IMR-90 (cell line): ENCODE measurements around the gene RPS6KA2. TPM values are rescaled to one million over a fixed set of nuclear protein-coding genes. Genes with fewer than 3 reads are reported as not detected.

Experiments
- ATAC-seq: fragments of 200-7000 bp; cut with Tn5 transposase; 2 replicates; pipeline ENCODE4 v1.9.1; 2020; ENCODE audit warnings: low read depth, mild to moderate bottlenecking, moderate library complexity
- BruUV-seq: library from RNA; stranded (reverse); fragments of 400-500 nt; replicated peaks from 2 replicates; lab custom pipeline; 2021; lab: Mats Ljungman, UMichigan
- CTCF ChIA-PET: fragments of 300-600 bp; formaldehyde crosslinking; extraction: SDS; loops from one replicate; lab custom pipeline; 2021; ENCODE audit warnings: antibody characterized with exemption; lab: Yijun Ruan, JAX
- POLR2A ChIA-PET: fragments of 300-600 bp; sonication (Branson Sonifier 250); formaldehyde crosslinking; loops from one replicate; lab custom pipeline; 2022; ENCODE audit warnings: antibody characterized with exemption; ENCODE audit not compliant: unreplicated experiment; lab: Charles Lee
- DNase-seq: peaks from one replicate; pipeline ENCODE4 v3.0.0; 2013
- H2AFZ ChIP-seq: replicated peaks from 2 replicates; pipeline ENCODE3; 2013; ENCODE audit warnings: low read length, mild to moderate bottlenecking; ENCODE audit not compliant: poor library complexity
- H2AK5ac ChIP-seq: 2 replicates; pipeline ENCODE4 v1.6.1; 2013; ENCODE audit warnings: low read depth, low read length, inconsistent platforms
- H2AK9ac ChIP-seq: replicated peaks from 2 replicates; pipeline ENCODE3; 2013; ENCODE audit warnings: mild to moderate bottlenecking, low read depth, low read length, moderate library complexity; ENCODE audit not compliant: poor library complexity
- H2BK120ac ChIP-seq: 2 replicates; pipeline ENCODE4 v1.6.1; 2013; ENCODE audit warnings: low read depth, low read length, inconsistent platforms
- H2BK15ac ChIP-seq: 3 replicates; pipeline ENCODE4 v1.6.1; 2013; ENCODE audit warnings: low read depth, low read length, inconsistent platforms
- H2BK20ac ChIP-seq: 2 replicates; pipeline ENCODE4 v1.6.1; 2013; ENCODE audit warnings: low read depth, mild to moderate bottlenecking, inconsistent platforms, low read length, moderate library complexity
- H2BK5ac ChIP-seq: 2 replicates; pipeline ENCODE4 v1.6.1; 2013; ENCODE audit warnings: mild to moderate bottlenecking, low read depth, low read length, inconsistent platforms; ENCODE audit not compliant: poor library complexity, severe bottlenecking
- H3K14ac ChIP-seq: replicated peaks from 2 replicates; pipeline ENCODE4 v1.6.1; 2013; ENCODE audit warnings: low read depth, low read length, inconsistent platforms
- H3K18ac ChIP-seq: 2 replicates; pipeline ENCODE4 v1.6.1; 2013; ENCODE audit warnings: low read depth, low read length, control low read depth
- H3K23ac ChIP-seq: 2 replicates; pipeline ENCODE4 v1.6.1; 2013; ENCODE audit warnings: low read depth, low read length, inconsistent platforms
- H3K27ac ChIP-seq: 2 replicates; pipeline ENCODE4 v1.5.1; 2013; ENCODE audit warnings: mild to moderate bottlenecking, control low read depth, low read length; ENCODE audit not compliant: insufficient read depth
- H3K27me3 ChIP-seq: 2 replicates; pipeline ENCODE4 v1.6.1; 2013; ENCODE audit warnings: low read length; ENCODE audit not compliant: control insufficient read depth, insufficient read depth
- H3K36me3 ChIP-seq: 2 replicates; pipeline ENCODE4 v1.6.1; 2013; ENCODE audit warnings: low read length, mixed read lengths; ENCODE audit not compliant: control insufficient read depth, insufficient read depth
- H3K4ac ChIP-seq: 2 replicates; pipeline ENCODE4 v1.6.1; 2013; ENCODE audit warnings: low read depth, low read length, inconsistent platforms
- H3K4me1 ChIP-seq: 2 replicates; pipeline ENCODE4 v1.6.1; 2013; ENCODE audit warnings: low read length, mixed read lengths; ENCODE audit not compliant: control insufficient read depth, insufficient read depth
- H3K4me2 ChIP-seq: 2 replicates; pipeline ENCODE4 v1.6.1; 2013; ENCODE audit warnings: low read depth, mild to moderate bottlenecking, control low read depth, low read length, moderate library complexity
- H3K4me3 ChIP-seq: 2 replicates; pipeline ENCODE4 v1.5.1; 2013; ENCODE audit warnings: low read depth, mild to moderate bottlenecking, control low read depth, low read length, moderate library complexity; ENCODE audit not compliant: insufficient read depth
- H3K56ac ChIP-seq: 2 replicates; pipeline ENCODE4 v1.6.1; 2013; ENCODE audit warnings: low read length, inconsistent platforms; ENCODE audit not compliant: insufficient read depth; ENCODE audit errors: extremely low read depth
- H3K79me1 ChIP-seq, 2 experiments: 2 replicates each; pipeline ENCODE4 v1.6.1; 2013; ENCODE audit warnings: low read length in 2 of 2, inconsistent platforms in 1 of 2, low read depth in 1 of 2
- H3K9ac ChIP-seq: 2 replicates; pipeline ENCODE4 v1.6.1; 2013; ENCODE audit warnings: low read depth, low read length, control low read depth
- H3K9me1 ChIP-seq: 2 replicates; pipeline ENCODE4 v1.6.1; 2013; ENCODE audit warnings: low read length, inconsistent platforms; ENCODE audit not compliant: insufficient read depth
- H3K9me3 ChIP-seq: 2 replicates; pipeline ENCODE4 v1.6.1; 2013; ENCODE audit warnings: low read length; ENCODE audit not compliant: control insufficient read depth, insufficient read depth
- H4K20me1 ChIP-seq: 2 replicates; pipeline ENCODE4 v1.6.1; 2013; ENCODE audit warnings: low read length, inconsistent platforms; ENCODE audit not compliant: insufficient read depth
- H4K5ac ChIP-seq: 2 replicates; pipeline ENCODE4 v1.6.1; 2013; ENCODE audit warnings: mild to moderate bottlenecking, low read depth, low read length, control low read depth
- H4K8ac ChIP-seq, 2 experiments: 2 replicates each; pipeline ENCODE4 v1.6.1; 2013; ENCODE audit warnings: low read depth in 2 of 2, low read length in 2 of 2, control low read depth in 1 of 2, inconsistent platforms in 1 of 2
- H4K91ac ChIP-seq: 2 replicates; pipeline ENCODE4 v1.6.1; 2013; ENCODE audit warnings: low read depth, low read length, inconsistent platforms; ENCODE audit not compliant: insufficient read depth
- BHLHE40 ChIP-seq: fragments of 150-350 bp; IDR thresholded peaks from 2 replicates; pipeline ENCODE4 v1.6.1; 2016; ENCODE audit warnings: mild to moderate bottlenecking, low read depth, low read length
- CTCF ChIP-seq: conservative IDR thresholded peaks from 2 replicates; pipeline ENCODE4 v1.5.1; 2012; ENCODE audit warnings: mild to moderate bottlenecking, low read depth, low read length, improper control_type of control experiment
- ELK1 ChIP-seq: fragments of 150-350 bp; IDR thresholded peaks from 2 replicates; pipeline ENCODE4 v1.6.1; 2016; ENCODE audit warnings: low read depth, mild to moderate bottlenecking, low read length, moderate library complexity, borderline replicate concordance
- RCOR1 ChIP-seq: IDR thresholded peaks from 2 replicates; pipeline ENCODE4 v1.6.1; 2012; ENCODE audit warnings: mild to moderate bottlenecking, low read length, improper control_type of control experiment; ENCODE audit not compliant: insufficient replicate concordance
- WGBS, 2 experiments: methylation state at CpG; one replicate each; pipeline versions ENCODE4 v1.1.5 to v1.1.7; 2013; ENCODE audit warnings: missing lambda C conversion rate in 2 of 2; ENCODE audit not compliant: insufficient read length in 1 of 2; ENCODE audit errors: extremely low coverage in 2 of 2; 5-methylcytosine and 5-hydroxymethylcytosine counted together
- dilution Hi-C: fragments of 300-500 bp; cut with HindIII; formaldehyde crosslinking; loops from one replicate; pipeline ENCODE4 v1.14.3; 2018; ENCODE audit warnings: low sequenced_read_pairs; ENCODE audit not compliant: unreplicated experiment
- in situ Hi-C: fragments of 300-500 bp; cut with MboI; formaldehyde crosslinking; loops from 3 replicates; pipeline ENCODE4 v1.14.3; 2019; ENCODE audit warnings: low sequenced_read_pairs, inconsistent platforms, mixed read lengths
- intact Hi-C: fragments of 100-400 bp; cut with micrococcal nuclease; formaldehyde crosslinking; loops from 2 replicates; pipeline ENCODE4 v1.10.0; 2022
- polyA plus RNA-seq, 3 experiments: library from polyadenylated mRNA; depleted of rRNA; stranded (reverse); fragments of >200 nt; gene quantifications; 2 replicates each; pipeline ENCODE4 v1.2.3, GENCODE V29; 2012; ENCODE audit warnings: low replicate concordance in 1 of 3
- total RNA-seq: library from RNA; depleted of rRNA; stranded (reverse); fragments of >200 nt; gene quantifications from 2 replicates; pipeline ENCODE4 v1.2.3, GENCODE V29; 2012

The RPS6KA2 gene
- total and polyA plus RNA-seq, 2 of the 4 experiments (the other 2 are of a cell fraction): 26.9 to 31.3 TPM

GRCh38 chr6:166562726-166563125 lies 64.3 kb downstream of the RPS6KA2 start:
- H4K91ac ChIP-seq: no peak overlapping the region
- H3K4me1 ChIP-seq: peaks cover 15% of the 10 kb centered on the region
- H3K36me3 ChIP-seq: peaks cover 28% of the 10 kb centered on the region
- H4K8ac ChIP-seq: no peak overlapping the region
- no peak overlapping the region for H2BK5ac ChIP-seq
- H3K18ac ChIP-seq: no peak overlapping the region
- no peak for TF ChIP-seq CTCF
- no peak for TF ChIP-seq BHLHE40
- TF ChIP-seq ELK1: no peak
- no peak for TF ChIP-seq RCOR1
- no peak overlapping the region for H2BK20ac ChIP-seq
- ChIA-PET POLR2A (no interaction called here), CTCF (no interaction called here)
- no peak overlapping the region for H2AK5ac ChIP-seq
- no peak overlapping the region for H3K27ac ChIP-seq
- no peak overlapping the region for H2BK120ac ChIP-seq
- no peak overlapping the region for H3K4me2 ChIP-seq
- peaks cover 9 to 38% of the 10 kb centered on the region in 2 experiments; a peak in 3 of 4 replicates for H3K79me1 ChIP-seq
- H3K9me1 ChIP-seq: peaks cover 18% of the 10 kb centered on the region
- in situ Hi-C loops: loop anchor here (5.0 kb wide), 1 partner anchor 65 kb away; the partner anchor contains the start of gene RPS6KA2
- H2AK9ac ChIP-seq: no peak overlapping the region
- peaks cover 24% of the 10 kb centered on the region for H4K20me1 ChIP-seq
- H2BK15ac ChIP-seq: no peak overlapping the region
- no peak overlapping the region for H3K9ac ChIP-seq
- DNase-seq (no peak), ATAC-seq (no peak)
- no peak overlapping the region for H3K14ac ChIP-seq
- no peak overlapping the region for H2AFZ ChIP-seq
- peaks cover 5% of the 10 kb centered on the region; the same call in 1 of the 2 replicates for H3K9me3 ChIP-seq
- H3K4me3 ChIP-seq: no peak overlapping the region
- intact Hi-C loops: no loop called here
- H3K4ac ChIP-seq: no peak overlapping the region
- dilution Hi-C loops: no loop called here
- no peak overlapping the region for H4K5ac ChIP-seq
- no peaks in the 10 kb centered on the region for H3K27me3 ChIP-seq
- WGBS, 2 experiments: 100% methylated on average over 7 of the region's 9 CpGs; no CpG with 5 or more reads in 1 of the 2 experiments
- H3K56ac ChIP-seq: no peak overlapping the region
- no TSS peak for BruUV-seq
- H3K23ac ChIP-seq: no peak overlapping the region
